ENCODE results near the gene WNT2B.

- no peak for TF ChIP-seq CTCF (optimal IDR thresholded peaks at IDR 0.05 in 1 of 3, IDR thresholded peaks at IDR 0.05 in 1 of 3, conservative IDR thresholded peaks at IDR 0.05 in 1 of 3; ENCODE audit: extremely low read depth in 1 of 3, insufficient read depth in 2 of 3, low read length in 3 of 3)
- no peak for TF ChIP-seq EZH2 (IDR thresholded peaks at IDR 0.05; ENCODE audit: low read length)
Measured at GRCh38 chr1:112511897-112512296, 3.1 kb downstream of the WNT2B start.

Measured in keratinocyte (primary cell).